ENCODE results near the gene DENND1C. TPM values are rescaled to one million over a fixed set of nuclear protein-coding genes. Genes with fewer than 3 reads are reported as not detected.
"Not testable (repeated sequence)": the region's sequence is repeated elsewhere in the genome, so short reads cannot be mapped to it uniquely, and the experiment has no call there.

Gene DENND1C
- polyA plus RNA-seq, 2 of the 4 experiments (the other 2 are of a cell fraction), result 0.30 to 0.32 TPM

- Histone ChIP-seq H3K4me2 (no peak overlapping the region), H3K4me3 (no peak overlapping the region), H3K9me3 (no peaks in the 10 kb centered on the region), H3K4me1 (no peaks in the 10 kb centered on the region), H3K27ac (no peak overlapping the region)
- ATAC-seq (no peak; a peak in 1 of 6 replicates), DNase-seq (ENCODE audit: low read depth in 1 of 2, low spot score in 1 of 2) (no peak), FAIRE-seq (no peak)
- WGBS (ENCODE audit: missing lambda C conversion rate), result 69% methylated on average over 6 of the region's 11 CpGs
- POLR2A ChIA-PET, result no interaction called here
- TF ChIP-seq EP300 (IDR thresholded peaks at IDR 0.05) (no peak), KDM5A (IDR thresholded peaks at IDR 0.05) (no peak), ZC3H11A (IDR thresholded peaks at IDR 0.05) (no peak), EHF (CRISPR knock-in tag; IDR thresholded peaks at IDR 0.05) (no peak), ZNF302 (CRISPR knock-in tag; IDR thresholded peaks at IDR 0.05) (no peak), NPAS2 (CRISPR knock-in tag; IDR thresholded peaks at IDR 0.05; ENCODE audit: borderline replicate concordance) (no peak), BCL3 (IDR thresholded peaks at IDR 0.05) (no peak), FOSB (CRISPR knock-in tag; IDR thresholded peaks at IDR 0.05) (no peak), FOXS1 (CRISPR knock-in tag; IDR thresholded peaks at IDR 0.05) (no peak), PBX3 (IDR thresholded peaks at IDR 0.05) (no peak), PHF8 (IDR thresholded peaks at IDR 0.05; ENCODE audit: borderline replicate concordance, low read depth) (no peak)
- CTCF ChIA-PET, result interaction anchor here (1.4 kb wide), 1 partner anchor 73 kb away, joined by 3 read pairs; no protein-coding TSS in a partner anchor
These were observed 49.7 kb downstream of the DENND1C start for GRCh38 chr19:6431891-6432290.

- CTCF ChIA-PET, result no interaction called here
- Histone ChIP-seq H3K4me1 (no peaks in the 10 kb centered on the region), H3K27ac (no peak overlapping the region), H3K9me3 (no peaks in the 10 kb centered on the region), H3K4me3 (no peak overlapping the region), H3K4me2 (no peak overlapping the region)
- POLR2A ChIA-PET, result no interaction called here
- ATAC-seq (no peak), FAIRE-seq (no peak), DNase-seq (ENCODE audit: low read depth in 1 of 2, low spot score in 1 of 2) (no peak)
- 67% methylated on average over 18 of the region's 20 CpGs for WGBS (ENCODE audit: missing lambda C conversion rate)
- no peak for TF ChIP-seq CHD4 (IDR thresholded peaks at IDR 0.05; ENCODE audit: borderline replicate concordance)
These were observed 52.0 kb downstream of the DENND1C start for GRCh38 chr19:6429419-6430221.

- DNase-seq (ENCODE audit: low read depth in 1 of 2, low spot score in 1 of 2); H3K4me1 ChIP-seq; ATAC-seq; H3K4me3 ChIP-seq; H3K27ac ChIP-seq; H3K9me3 ChIP-seq; FAIRE-seq; H3K4me2 ChIP-seq; POLR2A ChIA-PET; CTCF ChIA-PET: not testable (repeated sequence)
- 46% methylated on average over 2 of the region's 2 CpGs for WGBS (ENCODE audit: missing lambda C conversion rate)
These were observed 52.7 kb downstream of the DENND1C start for GRCh38 chr19:6428692-6429418.

- Histone ChIP-seq H3K27ac (no peak overlapping the region), H3K4me1 (peaks cover 11% of the 10 kb centered on the region; the same call in 2 of the 3 replicates), H3K4me2 (no peak overlapping the region), H3K9me3 (no peaks in the 10 kb centered on the region), H3K4me3 (no peak overlapping the region)
- FAIRE-seq (no peak), DNase-seq (ENCODE audit: low read depth in 1 of 2, low spot score in 1 of 2) (no peak), ATAC-seq (no peak)
- TF ChIP-seq TP53 (CRISPR knock-in tag; IDR thresholded peaks at IDR 0.05), result no peak
- TF ChIP-seq RCOR1 (IDR thresholded peaks at IDR 0.05; ENCODE audit: low read depth, low read length), result no peak
- no peak for TF ChIP-seq JUNB (IDR thresholded peaks at IDR 0.05)
- TF ChIP-seq HEYL (CRISPR knock-in tag; IDR thresholded peaks at IDR 0.05), result no peak
- no peak for TF ChIP-seq KDM5A (IDR thresholded peaks at IDR 0.05)
- TF ChIP-seq HOXA7 (CRISPR knock-in tag; IDR thresholded peaks at IDR 0.05), result no peak
- no peak for TF ChIP-seq HOXB5 (CRISPR knock-in tag; IDR thresholded peaks at IDR 0.05)
- TF ChIP-seq RAD21 (conservative IDR thresholded peaks at IDR 0.05 in 1 of 2, IDR thresholded peaks at IDR 0.05 in 1 of 2), result no peak
- TF ChIP-seq CEBPB (IDR thresholded peaks at IDR 0.05), result no peak
- POLR2A ChIA-PET, result no interaction called here
- WGBS (ENCODE audit: missing lambda C conversion rate), result 97% methylated on average over 17 of the region's 18 CpGs
- CTCF ChIA-PET, result no interaction called here
These were observed 54.5 kb downstream of the DENND1C start for GRCh38 chr19:6427131-6427530.

Measured in A549 (cell line).